GM23338 (cell line): ENCODE data around the gene DNLZ. TPM values are rescaled to one million over a fixed set of nuclear protein-coding genes. Genes with fewer than 3 reads are reported as not detected.

Experiments
- ATAC-seq: fragments of 200-7000 bp; cut with Tn5 transposase; 3 replicates; pipeline ENCODE4 v1.9.1; 2020
- DNase-seq: peaks from one replicate; pipeline ENCODE4 v3.0.0-alpha.2; 2015; ENCODE audit warnings: low spot score
- H2AFZ ChIP-seq: fragments of 200-600 bp; sonication (generic); 2 replicates; pipeline ENCODE4 v1.8.0; 2016; ENCODE audit warnings: antibody characterized with exemption, mild to moderate bottlenecking, moderate library complexity
- H3F3A ChIP-seq: fragments of 200-600 bp; sonication (generic); replicated peaks from 2 replicates; pipeline ENCODE4 v1.8.0; 2017; ENCODE audit warnings: antibody characterized with exemption, mixed run types, low read depth
- H3K27ac ChIP-seq: fragments of 200-600 bp; sonication (generic); 2 replicates; pipeline ENCODE4 v1.6.1; 2016; ENCODE audit warnings: low read depth
- H3K27me3 ChIP-seq: fragments of 200-600 bp; sonication (generic); 2 replicates; pipeline ENCODE4 v1.8.0; 2016; ENCODE audit warnings: mild to moderate bottlenecking, mixed run types, moderate library complexity; ENCODE audit not compliant: insufficient read depth
- H3K36me3 ChIP-seq: fragments of 200-600 bp; sonication (generic); 2 replicates; pipeline ENCODE4 v1.8.0; 2016; ENCODE audit warnings: mild to moderate bottlenecking; ENCODE audit not compliant: insufficient read depth
- H3K4me1 ChIP-seq: fragments of 200-600 bp; sonication (generic); 2 replicates; pipeline ENCODE4 v1.8.0; 2016; ENCODE audit warnings: mild to moderate bottlenecking, moderate library complexity; ENCODE audit not compliant: insufficient read depth
- H3K4me2 ChIP-seq: fragments of 200-600 bp; sonication (generic); 2 replicates; pipeline ENCODE4 v1.7.1; 2017; ENCODE audit warnings: mixed run types
- H3K4me3 ChIP-seq: fragments of 200-600 bp; sonication (generic); 2 replicates; pipeline ENCODE4 v1.6.1; 2016; ENCODE audit warnings: mixed run types
- H3K79me2 ChIP-seq: fragments of 200-600 bp; sonication (generic); replicated peaks from 2 replicates; pipeline ENCODE4 v1.8.0; 2017; ENCODE audit warnings: mild to moderate bottlenecking; ENCODE audit not compliant: insufficient read depth
- H3K9me2 ChIP-seq: fragments of 200-600 bp; sonication (generic); 2 replicates; pipeline ENCODE4 v1.8.0; 2017; ENCODE audit not compliant: insufficient read depth
- H4K20me1 ChIP-seq: fragments of 200-600 bp; sonication (generic); replicated peaks from 2 replicates; pipeline ENCODE4 v1.8.0; 2017; ENCODE audit warnings: mild to moderate bottlenecking; ENCODE audit not compliant: insufficient read depth
- H3K27ac Mint-ChIP-seq: 2 replicates; pipeline ENCODE4 v1.8.0; 2020; ENCODE audit warnings: inconsistent platforms, mild to moderate bottlenecking, moderate library complexity, mixed read lengths
- H3K27me3 Mint-ChIP-seq: 3 replicates; pipeline ENCODE4 v1.8.0; 2022; ENCODE audit warnings: low read depth, mild to moderate bottlenecking, moderate library complexity, mixed read lengths, inconsistent platforms; ENCODE audit not compliant: insufficient read depth, poor library complexity
- H3K36me3 Mint-ChIP-seq: 3 replicates; pipeline ENCODE4 v1.8.0; 2021; ENCODE audit warnings: low read depth, mild to moderate bottlenecking, inconsistent platforms, moderate library complexity, mixed read lengths
- H3K4me1 Mint-ChIP-seq: 3 replicates; pipeline ENCODE4 v1.8.0; 2020; ENCODE audit warnings: mild to moderate bottlenecking, inconsistent platforms, mixed read lengths
- H3K4me3 Mint-ChIP-seq: 3 replicates; pipeline ENCODE4 v1.8.0; 2021; ENCODE audit warnings: moderate library complexity, mild to moderate bottlenecking, inconsistent platforms, mixed read lengths
- H3K9me3 Mint-ChIP-seq: 3 replicates; pipeline ENCODE4 v1.8.0; 2020; ENCODE audit warnings: moderate library complexity, mild to moderate bottlenecking, inconsistent platforms, mixed read lengths
- CREB1 ChIP-seq: fragments of 250-450 bp; sonication (Bioruptor Pico); IDR thresholded peaks from 2 replicates; pipeline ENCODE4 v1.5.0; 2020; ENCODE audit warnings: low read depth, mild to moderate bottlenecking, moderate library complexity
- EZH2phosphoT487 ChIP-seq: fragments of 200-600 bp; sonication (generic); IDR thresholded peaks from one replicate; pipeline ENCODE4 v1.8.1; 2018; ENCODE audit warnings: antibody characterized with exemption; ENCODE audit not compliant: unreplicated experiment
- REST ChIP-seq: IDR thresholded peaks from one replicate; pipeline ENCODE4 v1.6.1; 2018; ENCODE audit warnings: antibody characterized with exemption; ENCODE audit not compliant: unreplicated experiment
- ZNF462 ChIP-seq: fragments of 250-450 bp; sonication (Bioruptor Pico); IDR thresholded peaks from 2 replicates; pipeline ENCODE4 v1.5.0; 2020; ENCODE audit warnings: mild to moderate bottlenecking, moderate library complexity
- polyA plus RNA-seq: library from polyadenylated mRNA; unstranded; fragments of >200 nt; fragmentation: Nextera tagmentation; extraction: Ambion mirVana; gene quantifications from 2 replicates; pipeline ENCODE4 v1.2.1, GENCODE V29; 2016
- total RNA-seq: library from RNA; depleted of rRNA; stranded (reverse); fragments of >200 nt; shearing (Covaris generic); gene quantifications from 2 replicates; pipeline ENCODE4 v1.2.3, GENCODE V29; 2014

DNLZ gene
- total and polyA plus RNA-seq, 2 experiments from 2014 or later, result 33.4 to 53.9 TPM

GRCh38 chr9:136328622-136329041, 34.9 kb downstream of the DNLZ start (continued):
- no peak for TF ChIP-seq ZNF462 (CRISPR knock-in tag)
- TF ChIP-seq CREB1, result no peak
- TF ChIP-seq EZH2phosphoT487, result no peak

- Histone ChIP-seq H3K79me2 (no peaks in the 10 kb centered on the region; the same call in 1 of the 2 replicates), H3F3A (0 out of 2 replicates have a peak, but pooled peaks cover 3% of the 10 kb centered on the region), H2AFZ (no peak overlapping the region), H3K27me3 (no peaks in the 10 kb centered on the region), H3K36me3 (no peaks in the 10 kb centered on the region), H3K4me2 (peak overlapping the region; percentile 75), H3K27ac (no peak overlapping the region), H3K4me1 (peaks cover 17% of the 10 kb centered on the region), H3K4me3 (peak overlapping the region; percentile 48), H4K20me1 (no peaks in the 10 kb centered on the region), H3K9me2 (no peaks in the 10 kb centered on the region)
- ATAC-seq (peak; percentile 15), DNase-seq (no peak)
- no peak overlapping the region for H3K27ac Mint-ChIP-seq
- peaks cover 7% of the 10 kb centered on the region for H3K27me3 Mint-ChIP-seq
- TF ChIP-seq REST, result no peak
- peak overlapping the region; percentile 55 for H3K4me3 Mint-ChIP-seq
- H3K36me3 Mint-ChIP-seq, result no peaks in the 10 kb centered on the region
- peaks cover 8% of the 10 kb centered on the region for H3K4me1 Mint-ChIP-seq
- H3K9me3 Mint-ChIP-seq, result no peaks in the 10 kb centered on the region
Measured at GRCh38 chr9:136328011-136328621, 35.4 kb downstream of the DNLZ start.
